NCI-H82 treated with DMSO at 0.1 percent for 48 hours (cell line): ENCODE data around the gene PTK6.

Source experiments
- DNase-seq: peaks from one replicate; lab custom pipeline; 2025; ENCODE audit not compliant: unreplicated experiment; lab: John Stamatoyannopoulos, UW

The PTK6 gene

GRCh38 chr20:63570281-63571086, 33.3 kb upstream of the PTK6 start:
- DNase-seq, result no peak

- DNase-seq, result no peak
These were observed 32.1 kb upstream of the PTK6 start for GRCh38 chr20:63568986-63569949.

- DNase-seq, result no peak
These were observed 31.2 kb upstream of the PTK6 start for GRCh38 chr20:63568170-63568981.

GRCh38 chr20:63567386-63568169, 30.4 kb upstream of the PTK6 start:
- no peak for DNase-seq

- no peak for DNase-seq
These were observed 29.9 kb upstream of the PTK6 start for GRCh38 chr20:63567136-63567385.

- DNase-seq, result no peak
These were observed 29.4 kb upstream of the PTK6 start for GRCh38 chr20:63566395-63567135.

- DNase-seq, result no peak
These were observed 28.6 kb upstream of the PTK6 start for GRCh38 chr20:63565699-63566335.

GRCh38 chr20:63565021-63565698, 28.0 kb upstream of the PTK6 start:
- DNase-seq, result no peak

- DNase-seq, result no peak
These were observed 27.0 kb upstream of the PTK6 start for GRCh38 chr20:63564036-63564810.

GRCh38 chr20:63563225-63563935, 26.2 kb upstream of the PTK6 start:
- no peak for DNase-seq

- DNase-seq, result no peak
These were observed 25.5 kb upstream of the PTK6 start for GRCh38 chr20:63562461-63563224.

- DNase-seq, result no peak
These were observed 24.6 kb upstream of the PTK6 start for GRCh38 chr20:63561624-63562396.

- DNase-seq, result no peak
These were observed 23.9 kb upstream of the PTK6 start for GRCh38 chr20:63560856-63561609.

- DNase-seq, result no peak
These were observed 23.2 kb upstream of the PTK6 start for GRCh38 chr20:63560333-63560805.
